GM19452 (cell line): Measurements from ENCODE around the gene UBE2J2.

ENCODE experiments used
- ATAC-seq: cut with Tn5 transposase; IDR thresholded peaks from one replicate; pipeline ENCODE4 v1.9.1; 2021; ENCODE audit not compliant: unreplicated experiment

The UBE2J2 gene

DNA sequence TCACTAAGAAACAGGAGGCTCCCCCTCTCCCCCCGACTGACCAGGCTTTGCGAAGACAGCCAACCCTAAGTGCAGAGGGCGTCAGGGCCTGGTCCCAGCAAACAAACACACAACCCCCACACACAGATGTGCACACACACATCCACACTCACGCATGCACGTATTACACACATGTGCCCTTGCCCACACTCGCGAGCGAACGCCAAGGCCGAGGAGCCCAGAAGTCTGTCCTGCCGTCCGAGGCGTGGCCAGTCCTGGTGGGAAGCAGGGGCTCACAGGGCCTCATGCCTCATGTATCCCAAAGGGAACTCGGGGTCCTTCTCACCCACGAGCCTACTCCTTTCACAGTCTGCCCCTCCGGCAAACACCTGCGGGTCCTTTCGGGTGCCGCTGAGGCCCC lies 43.9 kb downstream of the UBE2J2 start:
- no peak for ATAC-seq

- ATAC-seq, result no peak
Observed at GRCh38 chr1:1228596-1229321, 44.9 kb downstream of the UBE2J2 start.

GRCh38 chr1:1228187-1228586 lies 45.5 kb downstream of the UBE2J2 start:
- ATAC-seq, result no peak

GRCh38 chr1:1227386-1227785 lies 46.3 kb downstream of the UBE2J2 start:
- ATAC-seq, result no peak

GRCh38 chr1:1226566-1227362 lies 46.9 kb downstream of the UBE2J2 start:
- no peak for ATAC-seq

DNA sequence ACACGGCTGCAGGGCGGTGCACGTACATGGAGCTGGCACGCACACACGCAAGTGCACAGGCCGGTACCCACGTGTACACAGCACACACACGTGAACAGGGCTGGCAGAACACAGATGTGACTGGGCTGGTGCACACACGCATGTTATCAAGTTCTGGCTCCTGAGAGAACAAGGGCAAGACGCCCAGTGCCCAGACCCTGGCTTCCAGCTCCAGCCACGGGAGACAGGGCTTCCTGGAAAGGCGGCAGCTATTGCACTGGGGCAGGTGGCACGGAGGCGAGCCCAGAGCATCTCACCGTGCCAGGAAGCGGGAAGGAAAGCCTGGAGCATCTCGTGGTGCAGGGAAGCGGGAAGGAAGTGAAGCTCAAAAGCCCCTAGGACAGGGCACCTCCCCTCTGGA lies 47.7 kb downstream of the UBE2J2 start:
- ATAC-seq, result no peak

DNA sequence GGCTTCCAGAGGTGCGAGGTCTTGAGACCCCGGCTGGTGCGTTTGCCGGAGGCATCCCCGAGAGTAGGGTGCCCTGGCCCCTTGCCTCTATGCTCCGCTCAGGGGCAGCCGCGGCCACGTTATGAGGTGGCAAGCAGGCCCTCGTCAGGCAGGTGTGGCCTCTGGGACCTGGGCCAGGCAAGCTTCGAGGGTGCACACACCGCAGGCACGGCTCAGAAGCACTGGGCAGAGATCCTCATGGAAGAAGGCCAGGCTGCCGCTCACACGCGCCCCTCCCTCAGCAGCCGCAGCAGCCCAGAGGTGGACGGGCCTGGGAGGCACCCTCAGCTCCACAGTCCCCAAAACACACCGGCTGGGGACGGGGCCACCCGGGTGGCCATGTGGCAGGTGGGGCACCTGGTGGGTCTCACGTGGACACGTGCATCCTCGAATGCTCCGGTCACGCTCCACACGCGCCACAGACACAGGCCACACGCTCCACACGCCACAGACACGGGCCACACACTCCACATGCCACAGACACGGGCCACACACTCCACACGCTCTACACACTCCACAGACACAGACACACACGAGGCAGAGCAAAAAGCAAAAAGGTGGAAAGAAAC lies 48.3 kb downstream of the UBE2J2 start:
- ATAC-seq, result no peak

GRCh38 chr1:1223891-1224290 lies 49.8 kb downstream of the UBE2J2 start:
- no peak for ATAC-seq

DNA sequence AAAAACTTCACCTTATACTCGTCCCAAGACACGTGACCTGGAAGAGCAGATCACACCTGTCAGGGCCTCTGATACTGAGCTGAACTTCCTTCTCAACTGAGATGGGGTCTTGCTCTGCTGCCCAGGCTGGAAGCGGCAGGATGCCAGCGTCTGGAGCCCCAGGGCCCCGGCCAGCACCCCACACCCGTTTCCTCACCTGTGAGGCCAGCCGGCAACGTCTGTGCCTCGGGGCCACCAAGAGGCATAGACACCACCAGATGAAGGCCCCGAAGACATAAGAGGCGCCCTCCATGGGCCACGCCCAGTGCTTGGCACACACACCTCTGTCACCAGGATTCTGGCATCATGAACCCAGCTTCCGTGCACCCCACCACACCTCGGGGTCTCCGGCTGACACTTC lies 50.3 kb downstream of the UBE2J2 start:
- ATAC-seq, result no peak

GRCh38 chr1:1222575-1223225 lies 51.0 kb downstream of the UBE2J2 start:
- no peak for ATAC-seq

- no peak for ATAC-seq
Observed at GRCh38 chr1:1221887-1222574, 51.6 kb downstream of the UBE2J2 start.

GRCh38 chr1:1220197-1220596 lies 53.5 kb downstream of the UBE2J2 start:
- no peak for ATAC-seq

DNA sequence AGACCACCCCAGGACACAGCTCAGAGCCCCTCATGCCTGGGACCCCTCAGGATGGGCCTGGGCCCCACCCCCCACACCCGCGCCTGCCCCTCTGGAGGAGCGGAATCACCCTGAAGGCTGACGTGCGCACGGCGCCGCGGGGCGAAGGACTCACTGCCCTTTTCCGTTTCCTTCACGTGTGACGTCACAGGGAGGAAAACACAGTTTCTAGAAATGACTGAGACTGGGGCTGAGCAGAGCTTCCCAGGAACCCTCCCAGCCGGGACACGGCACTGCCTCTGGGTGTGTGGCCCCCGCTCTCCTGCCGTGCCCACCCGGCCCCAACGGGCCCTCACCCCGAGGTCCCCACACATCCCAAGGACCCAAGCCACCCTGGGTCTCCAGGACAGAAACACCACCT lies 54.3 kb downstream of the UBE2J2 start:
- no peak for ATAC-seq

DNA sequence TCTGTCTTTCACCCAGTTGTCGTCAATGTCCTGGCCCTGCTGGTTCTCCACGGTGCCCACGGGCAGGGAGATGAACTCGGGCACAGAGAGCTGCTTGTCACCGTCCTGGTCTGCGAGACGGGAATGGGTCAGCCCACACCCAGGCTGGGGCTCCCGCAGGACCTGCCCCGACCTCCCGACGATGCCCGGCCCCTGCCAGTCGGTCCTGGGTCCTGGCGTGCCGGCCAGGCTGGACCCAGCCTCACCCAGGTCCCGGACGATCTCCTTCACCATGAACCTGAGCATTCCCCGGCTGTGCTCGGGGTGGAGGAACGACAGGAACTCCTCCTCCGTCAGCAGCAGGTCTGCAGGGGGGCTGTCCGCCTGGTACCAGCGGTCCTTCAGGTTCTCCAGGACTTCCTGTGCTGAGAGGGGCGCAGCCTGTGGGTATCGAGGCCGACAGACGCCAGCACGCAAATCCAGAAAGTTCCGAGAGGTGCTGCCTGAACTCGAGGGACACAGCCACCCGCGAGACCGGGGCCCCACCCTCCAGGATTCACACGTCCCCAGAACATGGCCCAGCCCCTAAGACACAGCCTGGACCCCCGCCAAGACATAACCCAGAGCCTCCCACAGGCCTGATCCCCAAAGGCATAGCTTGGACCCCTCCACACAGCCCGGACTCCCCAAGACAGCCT lies 55.0 kb downstream of the UBE2J2 start:
- no peak for ATAC-seq

GRCh38 chr1:1217621-1218523 lies 55.8 kb downstream of the UBE2J2 start:
- ATAC-seq, result no peak

DNA sequence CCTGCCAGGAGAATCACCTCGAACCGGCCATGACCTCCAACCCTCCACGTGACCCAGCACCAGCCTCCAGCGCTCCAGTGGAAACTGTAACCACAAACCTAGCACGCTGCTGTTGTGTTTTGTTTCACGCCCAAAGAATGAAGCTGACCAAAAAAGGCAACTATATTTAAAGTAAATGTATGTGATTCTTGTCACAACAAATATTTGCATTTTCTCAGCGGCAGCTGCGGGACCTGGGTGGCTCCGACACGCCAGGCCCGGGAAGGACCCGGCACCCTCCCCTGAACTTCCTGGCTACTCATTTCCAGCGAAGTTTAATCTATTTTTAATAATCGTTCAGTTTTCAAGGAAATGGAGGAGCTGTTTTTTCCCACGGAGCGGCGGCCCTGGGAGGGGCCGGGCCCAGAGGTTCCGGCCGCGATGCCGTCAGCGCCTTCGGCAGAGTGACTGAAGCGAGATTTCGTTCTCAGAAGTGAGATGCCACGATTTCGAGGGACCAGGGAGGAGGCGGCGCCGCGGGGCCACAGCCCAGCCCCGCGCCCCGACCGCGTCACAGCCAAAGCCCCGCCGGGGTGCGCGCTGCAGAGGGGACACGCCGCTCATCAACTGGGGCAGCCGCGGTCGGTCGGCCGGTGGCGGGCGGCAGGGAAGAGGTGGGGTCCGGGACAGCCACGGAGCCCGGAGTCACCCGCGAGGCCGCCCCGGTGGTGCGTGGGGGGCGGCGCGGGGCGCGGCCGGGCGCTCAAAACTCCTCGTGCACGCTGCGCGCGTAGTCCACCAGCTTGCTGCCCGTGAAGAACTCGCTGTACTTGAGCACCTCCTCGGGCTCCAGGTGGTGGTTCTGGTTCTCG lies 56.7 kb downstream of the UBE2J2 start:
- ATAC-seq, result no peak

DNA sequence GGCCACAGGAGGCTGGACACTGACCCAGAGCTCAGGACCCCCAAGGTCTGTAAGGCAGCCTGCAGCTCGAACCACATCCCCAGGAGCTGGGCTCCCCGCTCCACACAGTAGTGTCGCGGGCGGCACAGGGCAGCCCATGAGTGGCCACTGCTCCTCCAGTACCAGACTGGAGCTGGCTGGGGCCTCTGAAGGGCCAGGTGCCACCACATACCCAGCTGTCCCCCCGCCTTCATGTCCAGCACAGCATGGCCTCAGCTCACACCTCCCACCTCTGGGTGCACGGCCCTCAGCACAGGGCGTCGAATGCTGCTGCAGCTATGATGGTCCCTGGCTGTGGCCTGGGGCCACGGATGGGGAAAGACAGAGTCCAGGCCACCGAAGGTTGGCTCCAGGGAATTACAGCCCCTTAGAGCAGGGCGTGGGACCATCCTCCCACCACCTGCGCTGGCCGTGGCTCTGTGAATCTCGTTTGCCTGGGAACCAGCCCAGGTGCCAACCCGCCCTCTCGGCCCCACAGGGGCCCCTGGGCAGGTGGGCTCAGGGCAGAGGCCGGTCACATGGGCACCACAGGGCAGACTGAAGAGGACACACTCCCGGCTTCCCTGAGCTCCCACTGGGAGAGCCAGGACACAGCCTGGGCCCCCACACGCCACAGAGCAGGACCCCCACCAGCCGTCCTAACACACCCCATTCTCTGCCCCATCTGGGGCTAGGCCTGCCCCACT lies 57.6 kb downstream of the UBE2J2 start:
- ATAC-seq, result no peak
